Measurements from ENCODE around the gene GADD45G. TPM values are rescaled to one million over a fixed set of nuclear protein-coding genes. Genes with fewer than 3 reads are reported as not detected.

Gene GADD45G
- total RNA-seq, 2 experiments from 2014 or later: not detected

DNA sequence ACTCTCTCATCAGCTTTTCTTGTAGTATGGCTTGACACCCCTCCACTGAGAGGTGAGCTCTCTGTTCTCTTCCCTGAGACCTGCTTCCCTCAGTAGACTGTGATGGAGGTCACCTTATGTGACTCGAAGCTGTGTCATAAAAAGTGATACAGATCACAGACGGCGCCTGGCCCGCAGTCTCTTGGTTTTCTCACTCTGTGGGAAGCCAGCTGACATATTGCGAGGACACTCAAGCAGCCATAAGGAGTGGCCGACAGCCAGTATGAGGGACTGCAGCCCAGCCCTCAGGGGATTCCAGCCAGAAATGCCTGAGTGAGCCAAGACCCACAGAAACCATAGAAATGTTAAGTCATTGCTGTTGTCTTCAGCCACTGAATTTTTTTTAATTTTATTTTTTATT, 38.0 kb downstream of the GADD45G start:
- CTCF ChIA-PET (ENCODE audit: unreplicated experiment): no interaction called here
- intact Hi-C loops (cut with micrococcal nuclease; ENCODE audit: unreplicated experiment): no loop called here

DNA sequence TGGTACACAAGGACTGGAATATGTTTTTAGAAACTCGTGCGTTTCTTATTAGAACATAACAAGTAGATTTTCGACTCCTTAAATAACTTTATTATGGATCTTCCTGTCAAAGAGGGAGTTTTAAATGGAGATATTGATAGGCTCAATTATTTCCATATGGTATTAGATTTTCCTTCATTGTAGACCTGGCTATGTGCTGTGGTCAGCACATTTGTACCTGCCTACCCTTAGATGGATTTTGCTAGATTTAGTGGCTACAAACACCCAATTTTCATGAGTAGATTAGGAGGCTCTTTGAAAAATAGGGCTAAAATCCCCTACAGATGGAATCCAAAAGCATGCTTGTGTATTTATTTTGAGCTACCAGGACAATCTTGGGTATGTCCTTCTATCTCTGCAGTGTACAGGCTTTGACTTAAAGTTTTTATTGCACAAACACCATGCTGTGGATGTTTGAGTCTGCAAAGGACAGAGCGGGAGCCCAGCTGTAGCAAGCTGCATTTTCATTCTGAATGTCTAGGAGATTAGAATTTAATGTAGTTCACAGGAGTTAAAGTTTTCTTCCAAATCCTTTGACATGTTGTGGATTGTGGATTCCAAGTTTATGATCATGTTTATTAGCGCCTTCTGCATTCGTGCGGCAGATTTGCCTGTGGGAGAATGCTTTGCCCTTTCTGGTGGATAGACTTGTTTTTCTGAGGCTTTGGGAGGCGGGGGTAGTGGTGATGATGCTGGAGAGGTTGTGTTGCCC, 41.6 kb downstream of the GADD45G start:
- Histone ChIP-seq H3K4me1 (ENCODE audit: insufficient read depth, low read length, poor library complexity, severe bottlenecking) (no peaks in the 10 kb centered on the region), H3K4me2 (ENCODE audit: low read length) (no peak overlapping the region), H3K79me2 (ENCODE audit: insufficient read depth, low read depth, low read length) (no peaks in the 10 kb centered on the region), H3K4me3 (ENCODE audit: low read depth, low read length, poor library complexity, severe bottlenecking) (no peak overlapping the region), H2AFZ (ENCODE audit: low read length) (no peak overlapping the region), H3K9me3 (ENCODE audit: low read length) (no peaks in the 10 kb centered on the region), H3K27ac (ENCODE audit: low read depth, low read length, poor library complexity, severe bottlenecking) (no peak overlapping the region), H3K9me2 (ENCODE audit: insufficient read depth, low read length) (no peaks in the 10 kb centered on the region), H4K20me1 (ENCODE audit: insufficient read depth, low read length) (no peaks in the 10 kb centered on the region), H3K36me3 (ENCODE audit: insufficient read depth, low read length) (no peaks in the 10 kb centered on the region)
- no TSS peak for BruUV-seq (replicated peaks)
- intact Hi-C loops (cut with micrococcal nuclease; ENCODE audit: unreplicated experiment): no loop called here
- ChIA-PET CTCF (ENCODE audit: unreplicated experiment) (no interaction called here), POLR2A (interaction anchor here (0.6 kb wide), 1 partner anchor 39 kb away, joined by 3 read pairs; no protein-coding TSS in a partner anchor)
- no peak for TF ChIP-seq EZH2phosphoT487 (IDR thresholded peaks at IDR 0.05; ENCODE audit: borderline replicate concordance, low read depth, low read length)
- TF ChIP-seq, protein P1, sequence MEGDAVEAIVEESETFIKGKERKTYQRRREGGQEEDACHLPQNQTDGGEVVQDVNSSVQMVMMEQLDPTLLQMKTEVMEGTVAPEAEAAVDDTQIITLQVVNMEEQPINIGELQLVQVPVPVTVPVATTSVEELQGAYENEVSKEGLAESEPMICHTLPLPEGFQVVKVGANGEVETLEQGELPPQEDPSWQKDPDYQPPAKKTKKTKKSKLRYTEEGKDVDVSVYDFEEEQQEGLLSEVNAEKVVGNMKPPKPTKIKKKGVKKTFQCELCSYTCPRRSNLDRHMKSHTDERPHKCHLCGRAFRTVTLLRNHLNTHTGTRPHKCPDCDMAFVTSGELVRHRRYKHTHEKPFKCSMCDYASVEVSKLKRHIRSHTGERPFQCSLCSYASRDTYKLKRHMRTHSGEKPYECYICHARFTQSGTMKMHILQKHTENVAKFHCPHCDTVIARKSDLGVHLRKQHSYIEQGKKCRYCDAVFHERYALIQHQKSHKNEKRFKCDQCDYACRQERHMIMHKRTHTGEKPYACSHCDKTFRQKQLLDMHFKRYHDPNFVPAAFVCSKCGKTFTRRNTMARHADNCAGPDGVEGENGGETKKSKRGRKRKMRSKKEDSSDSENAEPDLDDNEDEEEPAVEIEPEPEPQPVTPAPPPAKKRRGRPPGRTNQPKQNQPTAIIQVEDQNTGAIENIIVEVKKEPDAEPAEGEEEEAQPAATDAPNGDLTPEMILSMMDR (conservative IDR thresholded peaks at IDR 0.05; ENCODE audit: low read length): no peak
- no peak for DNase-seq (ENCODE audit: low spot score)

More for the DNA sequence above, 38.0 kb downstream of the GADD45G start:
- H3K9me3 ChIP-seq (ENCODE audit: low read length): no peaks in the 10 kb centered on the region
- TF ChIP-seq EZH2phosphoT487 (IDR thresholded peaks at IDR 0.05; ENCODE audit: borderline replicate concordance, low read depth, low read length): no peak
- TF ChIP-seq, protein P1 (conservative IDR thresholded peaks at IDR 0.05; ENCODE audit: low read length): no peak
- no peaks in the 10 kb centered on the region for H4K20me1 ChIP-seq (ENCODE audit: insufficient read depth, low read length)
- no peaks in the 10 kb centered on the region for H3K9me2 ChIP-seq (ENCODE audit: insufficient read depth, low read length)
- H2AFZ ChIP-seq (ENCODE audit: low read length): no peak overlapping the region
- BruUV-seq (replicated peaks): no TSS peak
- no peak overlapping the region for H3K4me2 ChIP-seq (ENCODE audit: low read length)
- POLR2A ChIA-PET: interaction anchor here (0.7 kb wide), 1 partner anchor 15 kb away, joined by 3 read pairs; no protein-coding TSS in a partner anchor
- no peaks in the 10 kb centered on the region for H3K79me2 ChIP-seq (ENCODE audit: insufficient read depth, low read depth, low read length)
- no peak overlapping the region for H3K4me3 ChIP-seq (ENCODE audit: low read depth, low read length, poor library complexity, severe bottlenecking)
- H3K4me1 ChIP-seq (ENCODE audit: insufficient read depth, low read length, poor library complexity, severe bottlenecking): no peaks in the 10 kb centered on the region
- no peak for DNase-seq (ENCODE audit: low spot score)
- H3K27ac ChIP-seq (ENCODE audit: low read depth, low read length, poor library complexity, severe bottlenecking): no peak overlapping the region
- H3K36me3 ChIP-seq (ENCODE audit: insufficient read depth, low read length): no peaks in the 10 kb centered on the region

Data from OCI-LY7 (cell line).